HG03064 (cell line): ENCODE data around the gene ERICH4.
A peak's percentile ranks its signal among the peaks of the same experiment; 100 is the strongest.
"Not testable (repeated sequence)": the region's sequence is repeated elsewhere in the genome, so short reads cannot be mapped to it uniquely, and the experiment has no call there.

ENCODE experiments used
- ATAC-seq: cut with Tn5 transposase; IDR thresholded peaks from one replicate; pipeline ENCODE4 v1.9.1; 2021; ENCODE audit warnings: low read depth; ENCODE audit not compliant: unreplicated experiment

ERICH4 gene, protein sequence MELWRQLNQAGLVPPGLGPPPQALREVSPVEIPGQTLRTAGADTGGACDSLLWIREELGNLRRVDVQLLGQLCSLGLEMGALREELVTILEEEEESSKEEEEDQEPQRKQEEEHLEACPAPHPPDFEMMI

GRCh38 chr19:41442473-41443355, at the start of gene ERICH4:
ERICH4 (plus strand) TSS chr19:41443156; CDS start chr19:41443170, 14 bp downstream.
- ATAC-seq, result no peak

DNA sequence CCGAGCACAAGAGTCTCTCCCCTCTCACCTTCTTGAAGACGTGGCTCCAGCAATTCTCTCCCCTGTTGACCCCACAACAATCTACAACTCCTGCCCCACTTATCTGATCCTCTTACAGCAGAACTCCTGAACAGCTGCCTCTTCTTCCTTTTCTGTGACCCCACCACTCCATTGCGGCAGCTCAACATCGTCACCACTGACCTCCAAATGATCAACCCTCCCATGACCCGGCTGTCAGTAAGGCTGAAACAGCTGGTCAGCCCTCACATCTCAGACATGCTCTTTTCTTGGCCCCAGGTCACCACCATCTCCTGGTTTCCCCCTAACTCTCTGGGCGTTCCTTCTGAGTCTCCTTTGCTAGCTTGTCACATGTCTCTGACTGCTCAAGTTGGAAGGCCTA, 47.6 kb upstream of the ERICH4 start:
- ATAC-seq, result no peak

- ATAC-seq, result peak; percentile 69
Measured at GRCh38 chr19:41397086-41398049, 45.6 kb upstream of the ERICH4 start, which contains the start of the genes BCKDHA and EXOSC5. BCKDHA (plus strand) TSS chr19:41397818; CDS start chr19:41397828, 10 bp downstream. EXOSC5 (minus strand) TSS chr19:41397359; CDS start chr19:41397328, 31 bp downstream.

DNA sequence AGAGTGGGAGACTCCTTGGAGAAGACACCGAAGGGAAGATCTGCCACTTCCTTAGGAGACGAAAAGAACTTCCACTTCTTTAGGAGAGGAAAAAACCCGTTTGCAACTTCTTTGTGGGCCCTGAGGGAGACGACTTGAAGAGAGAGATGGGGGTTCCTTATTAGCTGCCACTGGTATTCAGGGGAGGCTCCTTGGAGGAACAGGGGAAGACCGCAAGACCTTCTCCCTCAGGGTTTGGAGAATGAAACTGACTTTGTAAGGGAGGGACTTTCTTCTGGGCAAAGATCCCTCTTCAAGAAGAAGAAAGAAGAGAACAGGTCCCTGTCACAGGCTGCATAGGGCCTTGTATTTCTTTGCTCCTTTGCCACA, 44.9 kb upstream of the ERICH4 start:
- no peak for ATAC-seq

DNA sequence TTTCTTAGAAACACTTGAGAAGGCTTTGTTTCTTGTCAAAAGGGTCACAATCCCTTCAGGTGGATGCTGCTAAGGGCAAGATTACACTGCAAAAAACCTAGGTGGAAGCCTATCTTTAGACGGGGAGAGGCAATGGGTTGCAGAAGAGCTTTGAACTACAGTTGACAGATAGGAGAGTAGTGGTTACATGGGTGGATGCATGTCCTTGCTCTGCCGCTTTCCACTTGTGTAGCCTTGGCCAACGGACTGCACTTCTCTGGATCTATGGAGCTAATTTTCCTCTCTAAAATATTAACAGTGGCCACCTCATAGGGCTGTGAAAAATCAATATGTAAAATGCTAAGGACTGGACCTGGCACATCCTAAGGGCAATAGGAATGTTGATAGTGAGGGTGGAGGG, 44.4 kb upstream of the ERICH4 start:
- ATAC-seq, result no peak

DNA sequence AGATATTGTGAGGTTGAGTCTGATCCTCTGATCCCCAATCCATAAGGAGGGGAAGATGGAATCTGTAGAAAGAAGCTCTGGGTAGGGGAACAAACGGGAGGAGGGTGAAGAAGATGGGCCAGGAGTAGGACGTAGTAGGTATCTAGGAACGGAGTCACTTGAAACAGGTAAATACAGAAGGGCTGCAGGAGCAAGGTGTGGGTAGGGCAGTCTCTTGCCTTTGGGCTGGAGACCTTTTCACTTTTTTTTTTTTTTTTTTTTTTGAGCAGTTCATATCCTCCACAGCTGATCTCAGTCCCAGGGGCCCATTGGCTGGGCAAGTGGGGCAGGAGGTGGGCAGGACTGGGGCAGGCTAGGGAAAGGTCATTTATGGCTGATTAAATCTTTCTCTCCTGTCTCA, 43.9 kb upstream of the ERICH4 start:
- ATAC-seq, result no peak

DNA sequence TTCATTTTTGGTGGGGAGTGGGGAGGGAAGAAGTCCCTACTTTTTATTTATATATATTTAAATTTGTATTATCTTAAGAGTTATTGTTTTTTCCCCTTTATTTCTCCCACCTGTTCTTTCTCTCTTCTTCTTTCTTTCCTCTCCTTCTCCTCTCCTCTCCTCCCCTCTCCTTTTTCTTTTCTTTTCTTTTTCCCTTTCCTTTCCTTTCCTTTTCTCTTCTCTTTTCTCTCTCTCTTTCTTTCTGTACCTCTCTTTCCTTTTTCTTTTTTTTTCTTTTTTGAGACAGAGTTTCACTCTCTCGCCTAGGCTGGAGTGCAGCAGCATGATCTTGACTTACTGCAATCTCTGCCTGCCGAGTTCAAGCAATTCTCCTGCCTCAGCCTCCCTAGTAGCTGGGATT, 43.4 kb upstream of the ERICH4 start:
- no peak for ATAC-seq

DNA sequence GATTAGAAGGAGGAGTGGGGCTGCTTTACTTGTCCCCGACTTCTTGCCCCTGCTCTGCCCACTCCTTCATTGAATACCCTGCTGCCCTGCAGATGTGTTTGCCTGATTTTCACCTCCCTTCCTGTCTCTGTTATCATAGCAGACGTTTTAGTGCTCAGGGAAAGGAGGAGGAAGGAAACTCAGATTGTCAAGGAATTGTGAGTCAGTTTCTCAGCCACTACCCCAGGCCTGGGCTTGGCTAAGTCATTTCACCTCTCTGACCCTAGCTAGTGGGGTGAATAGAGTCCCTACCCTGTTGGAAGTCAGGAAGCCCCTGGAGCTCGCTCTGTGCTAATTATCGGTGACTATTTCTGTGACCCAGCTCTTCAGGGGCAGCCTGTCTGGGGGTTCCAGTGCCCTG, 41.5 kb upstream of the ERICH4 start:
- ATAC-seq, result no peak

DNA sequence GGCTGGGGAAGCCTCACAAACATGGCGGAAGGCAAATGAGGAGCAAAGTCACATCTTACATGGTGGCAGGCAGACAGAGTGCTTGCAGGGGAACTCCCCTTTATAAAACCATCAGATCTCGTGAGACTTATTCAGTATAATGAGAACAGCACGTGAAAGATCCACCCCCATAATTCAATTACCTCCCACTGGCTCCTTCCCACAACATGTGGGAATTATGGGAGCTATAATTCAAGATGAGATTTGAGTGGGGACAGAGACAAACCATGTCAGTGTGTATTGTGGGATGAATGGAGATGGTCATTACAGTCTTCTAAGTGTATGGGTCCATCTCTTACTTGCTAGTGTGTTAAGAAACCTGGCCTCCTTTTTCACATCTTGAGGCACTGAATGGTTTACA, 40.9 kb upstream of the ERICH4 start:
- no peak for ATAC-seq

DNA sequence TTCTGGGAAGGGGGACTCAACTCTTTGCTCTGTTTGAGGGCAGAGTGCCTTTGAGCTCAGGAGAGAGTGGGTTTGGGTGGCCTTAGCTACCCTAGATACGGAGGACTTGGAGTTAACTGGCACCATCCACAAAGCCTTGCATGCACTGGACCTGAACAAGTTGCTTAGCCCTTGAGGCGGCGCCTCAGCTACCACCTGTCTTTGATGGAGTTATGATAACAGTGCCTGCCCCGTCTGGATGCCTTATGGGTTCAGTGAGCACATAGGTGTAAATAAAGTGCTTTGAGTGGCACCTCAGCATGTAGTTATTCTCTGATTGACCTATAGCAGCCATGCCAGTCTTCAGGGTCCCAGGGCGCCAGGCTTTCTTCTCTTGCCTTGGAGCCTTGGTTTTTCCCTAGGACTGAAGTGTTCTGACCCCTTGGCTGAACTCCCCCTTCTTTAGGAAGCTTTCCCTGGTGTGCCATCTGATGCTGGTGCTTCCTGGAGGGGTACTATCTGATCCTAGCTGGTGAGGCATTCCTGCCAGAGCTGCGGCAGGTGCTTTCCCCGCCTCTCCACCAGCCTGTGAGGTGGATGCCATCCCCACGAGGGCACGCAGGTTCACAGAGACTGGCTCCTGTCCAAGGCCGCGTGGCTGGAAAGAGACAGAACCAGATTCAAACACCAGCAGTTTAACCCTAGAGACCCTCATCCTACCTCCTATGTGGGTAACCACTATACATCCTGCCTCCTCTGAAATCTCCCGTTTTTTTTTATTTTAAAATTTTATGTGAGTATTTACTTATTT, 39.6 kb upstream of the ERICH4 start:
- ATAC-seq, result no peak

DNA sequence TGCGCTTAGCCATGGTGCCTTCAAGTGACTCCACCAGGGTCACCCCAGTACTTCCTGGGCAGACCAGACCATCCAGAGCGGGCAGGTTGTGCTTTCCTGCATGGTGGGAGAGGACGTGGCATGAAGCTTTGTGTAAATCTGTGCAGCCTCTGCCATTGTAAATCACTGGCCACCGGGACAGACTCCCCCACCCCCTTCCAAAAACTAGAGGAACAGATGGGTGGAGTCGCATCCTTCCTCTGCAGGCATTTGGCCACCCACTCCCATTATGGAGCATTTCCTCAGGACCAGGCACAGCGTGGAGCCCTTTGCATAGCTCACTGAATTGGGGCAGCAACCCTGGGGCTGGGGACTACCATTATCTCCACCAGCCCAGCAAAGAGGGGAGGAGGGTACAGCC, 37.2 kb upstream of the ERICH4 start:
- no peak for ATAC-seq

DNA sequence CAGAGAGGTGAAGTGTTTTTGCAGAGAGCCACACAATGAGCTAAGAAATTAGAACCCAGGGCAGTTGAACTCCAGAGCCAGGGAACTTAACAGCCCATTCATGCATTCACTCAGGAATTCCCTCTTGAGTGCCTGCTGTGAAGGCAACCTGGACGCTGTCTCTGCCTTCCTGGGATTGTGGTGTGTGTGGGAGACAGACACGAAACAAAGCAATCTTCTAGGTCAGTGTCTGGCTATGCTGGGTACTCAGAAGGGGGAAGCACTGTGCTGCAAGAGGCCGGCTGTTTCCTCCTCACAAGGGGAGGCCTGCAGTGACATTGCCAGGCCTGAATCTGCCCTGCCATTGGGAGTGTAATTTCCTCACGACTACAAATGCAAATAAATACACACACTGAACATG, 35.7 kb upstream of the ERICH4 start:
- no peak for ATAC-seq

DNA sequence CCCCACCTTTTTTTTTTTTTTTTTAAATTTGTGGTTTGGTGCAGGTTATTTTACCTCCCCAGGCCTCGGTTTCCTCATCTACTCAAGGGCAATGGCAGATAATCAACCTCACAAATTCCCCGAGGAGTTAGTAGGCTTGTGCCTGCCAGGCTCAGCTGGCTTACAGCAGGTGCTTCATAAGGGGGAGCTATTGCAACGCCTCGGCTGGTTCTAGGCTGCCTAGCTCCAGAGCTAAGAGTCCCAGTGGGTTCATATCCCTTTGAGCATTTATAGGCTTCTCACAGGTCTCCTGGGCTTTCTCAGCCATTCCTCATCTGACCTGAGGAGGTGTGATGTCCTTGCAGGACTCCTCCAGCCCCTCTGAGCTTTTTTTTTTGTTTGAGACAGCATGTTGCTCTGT, 34.7 kb upstream of the ERICH4 start:
- ATAC-seq, result no peak

- not testable (repeated sequence) for ATAC-seq
Measured at GRCh38 chr19:41408846-41409245, 34.1 kb upstream of the ERICH4 start.

DNA sequence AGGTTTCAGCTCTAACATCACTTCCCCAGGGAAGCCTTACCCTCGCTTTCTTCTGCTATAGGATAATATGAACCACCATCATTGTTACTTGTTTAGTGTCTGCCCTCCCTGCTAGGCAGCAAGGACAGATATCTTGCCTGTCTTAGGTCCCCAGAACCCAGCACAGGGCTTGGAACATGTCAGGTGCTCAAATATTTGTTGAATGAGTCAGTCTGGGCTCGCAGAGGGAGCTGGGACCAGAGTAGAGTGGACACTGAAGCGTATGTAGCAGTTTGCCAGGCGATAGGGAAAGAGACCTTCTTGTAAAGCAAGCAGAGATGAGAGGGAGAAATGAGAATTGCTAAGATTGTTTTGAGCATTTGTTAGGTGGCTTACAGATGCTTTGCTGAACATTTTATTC, 33.7 kb upstream of the ERICH4 start:
- no peak for ATAC-seq

DNA sequence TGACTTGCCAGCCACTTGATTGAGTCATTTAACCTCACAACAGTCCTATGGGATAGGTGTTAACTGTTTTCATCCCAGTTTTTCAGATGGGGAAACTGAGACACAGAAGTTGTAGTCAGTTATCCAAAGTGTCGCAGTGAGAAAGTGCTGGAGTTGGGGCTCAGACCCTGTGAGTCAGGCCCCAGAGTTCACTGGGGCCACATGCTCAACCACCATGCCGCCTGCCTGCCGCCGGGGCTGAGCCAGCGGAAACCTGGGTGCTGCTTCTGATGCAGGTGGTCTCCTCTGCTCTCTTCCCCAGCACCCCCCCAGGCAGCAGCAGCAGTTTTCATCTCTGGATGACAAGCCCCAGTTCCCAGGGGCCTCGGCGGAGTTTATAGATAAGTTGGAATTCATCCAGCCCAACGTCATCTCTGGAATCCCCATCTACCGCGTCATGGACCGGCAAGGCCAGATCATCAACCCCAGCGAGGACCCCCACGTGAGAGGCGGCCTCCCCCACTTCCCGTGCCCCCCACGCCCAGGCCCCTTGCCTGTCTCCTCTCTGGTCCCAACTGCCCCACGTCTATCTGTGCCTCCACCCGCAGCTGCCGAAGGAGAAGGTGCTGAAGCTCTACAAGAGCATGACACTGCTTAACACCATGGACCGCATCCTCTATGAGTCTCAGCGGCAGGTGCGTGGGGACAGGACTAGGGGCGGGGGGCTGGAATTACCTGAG, 32.5 kb upstream of the ERICH4 start:
- ATAC-seq, result no peak

GRCh38 chr19:41411100-41411967, 31.6 kb upstream of the ERICH4 start:
- no peak for ATAC-seq

DNA sequence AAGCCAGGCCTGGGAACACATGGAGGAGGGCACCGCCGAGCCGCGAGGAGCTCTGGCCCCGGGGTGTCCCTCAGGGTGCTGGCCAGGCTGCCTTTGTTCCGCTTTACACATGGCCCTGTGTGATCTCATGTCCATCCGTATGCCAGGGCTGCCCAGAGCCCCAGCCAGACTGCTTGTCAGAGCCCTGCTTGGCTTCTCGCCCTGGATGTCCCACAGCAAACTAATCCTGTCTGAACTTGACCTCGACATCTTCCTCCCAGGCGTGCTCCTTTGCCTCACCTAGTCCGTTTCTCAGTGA, 31.0 kb upstream of the ERICH4 start:
- ATAC-seq, result no peak

DNA sequence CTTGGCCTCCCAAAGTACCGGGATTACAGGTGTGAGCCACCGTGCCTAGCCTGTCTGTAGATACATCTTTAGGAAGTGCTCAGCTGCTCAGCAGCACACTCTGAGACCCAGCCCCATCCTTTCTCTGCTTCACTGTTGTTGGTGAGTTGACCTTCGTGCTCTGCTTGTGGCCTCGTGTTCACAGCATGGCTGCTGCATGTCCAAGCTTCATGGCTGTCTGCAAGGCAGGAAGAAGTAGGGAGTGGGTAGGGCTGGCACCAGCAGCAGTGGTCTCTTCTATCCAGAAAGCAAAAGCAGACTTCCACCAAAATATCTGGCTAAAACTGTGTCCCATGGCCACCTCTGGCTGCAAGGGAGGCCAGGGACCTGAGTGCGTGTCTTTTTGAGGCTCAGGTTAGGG, 30.0 kb upstream of the ERICH4 start:
- ATAC-seq, result no peak
